GM19372 (cell line): ENCODE results near the gene ARHGAP24.
A peak's percentile ranks its signal among the peaks of the same experiment; 100 is the strongest.

Source experiments
- ATAC-seq: cut with Tn5 transposase; IDR thresholded peaks from one replicate; pipeline ENCODE4 v1.9.1; 2021; ENCODE audit warnings: mild to moderate bottlenecking, low read depth, moderate library complexity; ENCODE audit not compliant: unreplicated experiment

The ARHGAP24 gene

GRCh38 chr4:85684676-85685075 lies 209.7 kb downstream of the ARHGAP24 start:
- ATAC-seq: no peak

GRCh38 chr4:85686398-85686797 lies 211.4 kb downstream of the ARHGAP24 start:
- ATAC-seq: no peak

GRCh38 chr4:85688055-85688740 lies 213.2 kb downstream of the ARHGAP24 start:
- ATAC-seq: no peak

- ATAC-seq: no peak
These were observed 221.7 kb downstream of the ARHGAP24 start for GRCh38 chr4:85696661-85697060.

DNA sequence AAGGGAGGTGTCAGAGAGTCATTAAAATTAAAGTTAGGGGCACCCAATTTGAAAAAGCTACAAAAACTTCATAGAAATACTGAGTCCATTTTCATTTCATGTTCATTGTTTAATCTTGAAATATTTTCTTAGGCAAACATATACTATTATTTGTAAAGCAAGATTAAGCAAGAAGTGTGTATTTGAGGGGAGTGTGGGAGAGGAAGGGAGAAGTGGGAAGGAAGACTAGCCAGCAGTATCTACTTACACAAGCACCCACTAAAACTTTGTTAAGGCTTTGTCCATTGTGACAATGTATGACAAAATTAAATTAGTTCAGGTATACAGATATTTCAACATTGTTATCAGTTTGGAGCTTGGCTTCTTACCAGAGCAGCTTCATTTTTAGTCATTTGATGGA lies 222.9 kb downstream of the ARHGAP24 start:
- ATAC-seq: no peak

- no peak for ATAC-seq
These were observed 225.4 kb downstream of the ARHGAP24 start for GRCh38 chr4:85700362-85700761.

- ATAC-seq: peak; percentile 99
These were observed 226.9 kb downstream of the ARHGAP24 start for GRCh38 chr4:85701861-85702321.

- no peak for ATAC-seq
These were observed 228.1 kb downstream of the ARHGAP24 start for GRCh38 chr4:85703096-85703495.

GRCh38 chr4:85707611-85708010 lies 232.7 kb downstream of the ARHGAP24 start:
- peak; percentile 79 for ATAC-seq

DNA sequence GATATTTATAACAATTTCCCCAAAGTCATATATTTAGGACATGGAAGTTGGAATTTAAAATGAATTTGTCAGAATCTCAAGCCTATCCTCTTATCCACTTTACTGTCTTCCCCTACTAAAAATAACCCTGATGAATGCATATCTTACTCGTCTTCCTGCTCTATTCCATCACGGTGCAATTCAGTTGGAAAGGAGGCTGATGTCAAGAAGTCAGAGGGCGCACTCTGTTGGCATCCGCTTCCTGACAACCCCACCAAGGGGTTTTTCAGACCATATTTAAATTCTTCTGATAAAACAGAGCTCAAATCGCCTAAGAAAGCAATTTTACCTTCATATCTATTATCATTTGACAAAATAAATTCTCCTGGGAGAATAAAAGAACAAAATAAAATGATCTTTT lies 233.5 kb downstream of the ARHGAP24 start:
- ATAC-seq: no peak

GRCh38 chr4:85713005-85713404 lies 238.1 kb downstream of the ARHGAP24 start:
- ATAC-seq: no peak

DNA sequence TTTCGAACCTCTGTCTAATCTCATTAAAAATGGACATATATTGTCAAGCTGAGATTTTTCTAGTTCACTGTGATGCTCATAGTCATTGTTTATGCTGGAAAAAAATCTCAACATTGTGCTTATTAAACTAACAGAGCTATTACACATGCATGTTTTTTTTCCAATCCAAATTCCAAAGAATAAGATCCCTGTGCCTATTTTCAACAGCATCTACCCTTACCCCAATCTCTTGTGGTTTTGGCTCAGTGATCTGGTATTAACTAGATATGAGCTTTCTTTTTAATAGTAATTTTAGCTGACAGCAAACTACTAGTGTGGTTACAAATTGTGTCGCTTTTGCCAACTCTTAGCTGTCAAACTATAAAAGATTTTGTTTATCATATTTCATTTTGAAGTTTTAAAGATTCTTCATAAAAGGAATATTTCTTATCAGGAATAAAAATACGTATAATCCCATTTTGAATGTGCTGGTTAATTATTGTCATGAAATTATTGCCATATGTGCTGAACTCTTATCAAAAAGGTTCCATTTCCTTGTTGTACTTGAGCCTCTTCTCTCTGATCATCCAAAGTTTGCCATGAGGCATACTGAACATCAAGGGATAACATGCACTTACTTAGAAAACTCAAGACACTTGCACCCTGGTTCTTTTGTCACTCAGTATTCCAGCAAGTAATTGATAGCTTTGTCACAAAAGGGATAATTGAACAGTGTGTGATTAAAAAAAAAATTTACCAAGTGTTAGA lies 241.2 kb downstream of the ARHGAP24 start:
- ATAC-seq: no peak

DNA sequence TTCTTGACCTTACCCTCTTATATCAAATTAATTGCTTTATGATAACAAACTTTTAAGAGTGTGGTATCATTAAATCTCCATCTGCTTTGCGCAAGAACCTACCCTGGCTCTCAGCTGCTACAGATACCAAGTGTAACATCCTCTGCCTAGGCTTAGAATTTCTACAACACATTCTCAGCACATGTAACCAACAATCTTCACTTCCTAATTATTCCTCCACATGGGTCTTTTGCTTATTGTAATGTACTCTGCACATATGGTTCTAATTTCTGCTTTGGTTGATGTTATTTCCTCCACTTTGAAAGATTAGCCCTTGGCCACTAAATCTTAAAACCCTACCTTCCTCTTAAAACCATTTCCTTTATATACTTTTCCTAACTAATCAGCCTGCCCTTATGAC lies 242.4 kb downstream of the ARHGAP24 start:
- no peak for ATAC-seq

DNA sequence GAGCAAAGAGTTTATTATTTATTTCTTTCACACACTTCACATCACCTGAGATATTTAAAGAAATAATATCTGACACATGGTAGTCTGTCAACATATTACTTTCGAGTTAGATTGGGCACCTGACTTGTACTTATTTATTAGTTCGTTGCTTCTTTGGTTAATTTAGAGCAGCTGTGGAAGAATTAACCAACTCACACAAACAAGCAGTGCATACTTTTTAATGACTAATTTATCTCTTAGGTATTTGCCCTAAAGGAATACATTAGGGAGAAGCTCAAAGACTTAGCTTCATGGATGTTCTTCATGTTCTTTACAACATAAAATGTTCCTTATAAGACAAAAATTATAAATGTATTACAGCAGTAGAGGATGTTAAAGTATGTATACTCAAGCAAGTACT lies 242.9 kb downstream of the ARHGAP24 start:
- ATAC-seq: no peak

- no peak for ATAC-seq
These were observed 245.8 kb downstream of the ARHGAP24 start for GRCh38 chr4:85720735-85721134.

DNA sequence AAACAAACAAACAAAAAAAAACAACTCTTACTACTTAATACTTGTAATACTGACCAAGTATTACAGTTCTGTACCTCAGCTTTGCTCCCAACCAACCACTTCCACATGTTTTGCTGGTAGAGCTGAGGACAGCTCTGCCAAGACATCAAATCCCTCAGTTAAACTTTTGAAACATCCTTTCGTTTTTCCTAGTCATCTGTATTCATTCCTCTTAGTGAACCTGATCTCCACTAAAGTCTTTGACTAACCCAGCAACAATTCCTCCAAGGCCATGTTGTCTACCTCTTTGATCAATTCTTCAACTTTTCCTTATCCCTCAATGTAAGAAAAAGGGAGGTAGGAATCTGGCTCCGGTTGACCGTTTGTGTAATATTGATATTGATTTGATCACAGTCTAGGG lies 247.5 kb downstream of the ARHGAP24 start:
- no peak for ATAC-seq

- ATAC-seq: no peak
These were observed 247.9 kb downstream of the ARHGAP24 start for GRCh38 chr4:85722807-85723206.

GRCh38 chr4:85724791-85725563 lies 250.0 kb downstream of the ARHGAP24 start:
- ATAC-seq: peak; percentile 27

GRCh38 chr4:85725721-85726170 lies 250.8 kb downstream of the ARHGAP24 start:
- peak; percentile 85 for ATAC-seq

- ATAC-seq: no peak
These were observed 251.6 kb downstream of the ARHGAP24 start for GRCh38 chr4:85726555-85726954.

DNA sequence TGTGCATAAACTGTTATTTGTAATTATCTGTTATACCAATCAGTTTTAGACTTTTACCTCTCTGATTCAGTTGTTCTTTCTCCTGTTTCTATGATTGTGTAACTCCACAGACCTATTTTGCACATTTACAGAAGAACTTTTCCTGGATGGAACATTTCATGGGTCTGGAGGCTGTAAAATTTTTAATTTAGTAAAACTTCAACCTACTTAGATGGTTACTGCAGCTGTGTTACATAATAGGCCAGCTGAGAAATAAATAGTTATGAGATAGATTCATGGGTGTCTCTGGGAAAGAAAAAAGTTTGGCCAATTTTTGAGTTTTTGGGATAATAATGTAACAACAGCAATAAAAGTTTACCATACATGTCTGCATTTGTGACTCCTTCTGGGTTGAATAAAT lies 253.5 kb downstream of the ARHGAP24 start:
- ATAC-seq: no peak
